ENCODE measurements around the gene ITGA3.

DNA sequence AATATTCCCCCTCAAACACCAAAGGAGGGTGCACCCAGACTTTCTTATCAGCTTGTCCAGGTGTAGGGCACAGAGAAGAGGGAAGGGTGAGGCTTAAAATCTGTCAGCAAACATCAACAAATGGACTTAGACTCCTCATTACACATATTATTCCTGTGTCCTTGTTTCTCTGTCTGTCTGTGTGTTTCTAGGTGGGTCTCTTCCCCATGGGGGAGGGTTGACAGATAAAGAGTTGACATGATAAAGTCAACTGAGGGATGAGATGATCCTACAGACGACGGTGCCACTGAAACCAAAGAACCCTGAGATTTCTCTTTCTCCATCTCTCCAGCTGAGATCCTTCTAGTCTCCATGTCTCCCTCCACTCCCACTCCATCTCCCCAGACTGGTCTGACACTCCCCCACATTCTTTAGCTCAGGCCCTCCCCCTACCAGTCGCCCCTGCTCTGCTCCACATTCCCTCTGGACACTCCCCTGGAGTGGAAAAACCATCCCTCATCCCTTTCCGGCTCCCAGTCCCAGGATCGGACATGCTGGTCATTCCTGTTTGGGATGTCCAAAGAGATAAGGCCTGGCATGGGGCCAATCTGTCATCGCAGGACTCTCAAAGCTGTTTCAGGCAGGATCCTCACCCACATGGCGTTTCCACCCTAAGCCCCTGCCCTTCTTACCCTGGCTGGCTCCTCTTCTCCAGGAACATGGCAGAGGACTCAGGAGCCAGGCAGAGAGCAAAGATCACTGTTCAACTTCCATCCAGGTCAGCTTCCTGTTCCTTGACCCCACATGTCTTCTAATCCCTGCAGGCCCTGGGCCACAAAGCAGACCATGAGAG, 2.9 kb upstream of the ITGA3 start:
- TF ChIP-seq, protein P1, sequence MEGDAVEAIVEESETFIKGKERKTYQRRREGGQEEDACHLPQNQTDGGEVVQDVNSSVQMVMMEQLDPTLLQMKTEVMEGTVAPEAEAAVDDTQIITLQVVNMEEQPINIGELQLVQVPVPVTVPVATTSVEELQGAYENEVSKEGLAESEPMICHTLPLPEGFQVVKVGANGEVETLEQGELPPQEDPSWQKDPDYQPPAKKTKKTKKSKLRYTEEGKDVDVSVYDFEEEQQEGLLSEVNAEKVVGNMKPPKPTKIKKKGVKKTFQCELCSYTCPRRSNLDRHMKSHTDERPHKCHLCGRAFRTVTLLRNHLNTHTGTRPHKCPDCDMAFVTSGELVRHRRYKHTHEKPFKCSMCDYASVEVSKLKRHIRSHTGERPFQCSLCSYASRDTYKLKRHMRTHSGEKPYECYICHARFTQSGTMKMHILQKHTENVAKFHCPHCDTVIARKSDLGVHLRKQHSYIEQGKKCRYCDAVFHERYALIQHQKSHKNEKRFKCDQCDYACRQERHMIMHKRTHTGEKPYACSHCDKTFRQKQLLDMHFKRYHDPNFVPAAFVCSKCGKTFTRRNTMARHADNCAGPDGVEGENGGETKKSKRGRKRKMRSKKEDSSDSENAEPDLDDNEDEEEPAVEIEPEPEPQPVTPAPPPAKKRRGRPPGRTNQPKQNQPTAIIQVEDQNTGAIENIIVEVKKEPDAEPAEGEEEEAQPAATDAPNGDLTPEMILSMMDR (IDR thresholded peaks at IDR 0.05): no peak
- no peak for TF ChIP-seq POLR2A (IDR thresholded peaks at IDR 0.05)

All from thyroid gland (tissue), 4 donors.